H9 (cell line): ENCODE data around the gene OR2H2. TPM values are rescaled to one million over a fixed set of nuclear protein-coding genes. Genes with fewer than 3 reads are reported as not detected.

Source experiments
- DNase-seq: peaks from one replicate; pipeline ENCODE4 v3.0.0-alpha.2; 2017
- H2AFZ ChIP-seq: one replicate; pipeline ENCODE4 v1.6.1; 2013; ENCODE audit warnings: mild to moderate bottlenecking, low read length, control low read depth, moderate library complexity
- H2AK5ac ChIP-seq: 2 replicates; pipeline ENCODE4 v1.6.1; 2013; ENCODE audit warnings: low read length, control low read depth, mixed read lengths; ENCODE audit not compliant: insufficient read length
- H2BK120ac ChIP-seq: one replicate; pipeline ENCODE4 v1.6.1; 2013; ENCODE audit warnings: low read depth, mild to moderate bottlenecking, low read length, control low read depth, inconsistent platforms; ENCODE audit not compliant: poor library complexity, severe bottlenecking
- H2BK12ac ChIP-seq: 2 replicates; pipeline ENCODE4 v1.6.1; 2013; ENCODE audit warnings: low read length, control low read depth, mixed read lengths, low read depth; ENCODE audit not compliant: insufficient read length
- H2BK15ac ChIP-seq: 2 replicates; pipeline ENCODE4 v1.6.1; 2013; ENCODE audit warnings: low read depth, low read length, control low read depth
- H2BK20ac ChIP-seq: one replicate; pipeline ENCODE4 v1.6.1; 2013; ENCODE audit warnings: low read depth, mild to moderate bottlenecking, low read length, control low read depth, inconsistent platforms; ENCODE audit not compliant: poor library complexity, severe bottlenecking
- H2BK5ac ChIP-seq: 2 replicates; pipeline ENCODE4 v1.6.1; 2013; ENCODE audit warnings: low read length, control low read depth, mixed read lengths; ENCODE audit not compliant: insufficient read length
- H3K14ac ChIP-seq: 2 replicates; pipeline ENCODE4 v1.6.1; 2013; ENCODE audit warnings: low read length, control low read depth; ENCODE audit not compliant: insufficient read depth
- H3K18ac ChIP-seq: 2 replicates; pipeline ENCODE4 v1.6.1; 2013; ENCODE audit warnings: low read depth, mild to moderate bottlenecking, mixed read lengths, low read length, control low read depth; ENCODE audit not compliant: insufficient read length
- H3K23ac ChIP-seq: 2 replicates; pipeline ENCODE4 v1.6.1; 2013; ENCODE audit warnings: low read length, control low read depth, mixed read lengths, low read depth; ENCODE audit not compliant: insufficient read length
- H3K23me2 ChIP-seq: 2 replicates; pipeline ENCODE4 v1.6.1; 2013; ENCODE audit warnings: low read depth, mild to moderate bottlenecking, mixed read lengths, low read length, control low read depth; ENCODE audit not compliant: insufficient read length, poor library complexity, severe bottlenecking
- H3K27ac ChIP-seq: 2 replicates; pipeline ENCODE4 v1.5.1; 2013; ENCODE audit warnings: low read length, control low read depth, mixed read lengths, low read depth; ENCODE audit not compliant: insufficient read length
- H3K27me3 ChIP-seq: 2 replicates; pipeline ENCODE4 v1.6.1; 2013; ENCODE audit warnings: low read length, control low read depth, inconsistent platforms; ENCODE audit not compliant: insufficient read depth
- H3K4ac ChIP-seq: 2 replicates; pipeline ENCODE4 v1.6.1; 2013; ENCODE audit warnings: low read depth, mild to moderate bottlenecking, control low read depth, inconsistent platforms, low read length, moderate library complexity
- H3K4me1 ChIP-seq: 2 replicates; pipeline ENCODE4 v1.6.1; 2013; ENCODE audit warnings: low read length, control low read depth, inconsistent platforms; ENCODE audit not compliant: insufficient read depth
- H3K4me2 ChIP-seq: 2 replicates; pipeline ENCODE4 v1.6.1; 2013; ENCODE audit warnings: low read length, control low read depth, mixed read lengths; ENCODE audit not compliant: insufficient read length, insufficient read depth
- H3K56ac ChIP-seq: 2 replicates; pipeline ENCODE4 v1.6.1; 2013; ENCODE audit warnings: low read depth, mild to moderate bottlenecking, mixed read lengths, low read length, control low read depth; ENCODE audit not compliant: insufficient read length
- H3K79me1 ChIP-seq: 2 replicates; pipeline ENCODE4 v1.6.1; 2013; ENCODE audit warnings: low read depth, mild to moderate bottlenecking, moderate library complexity, low read length, control low read depth, inconsistent platforms; ENCODE audit not compliant: insufficient read depth, poor library complexity, severe bottlenecking
- H3K79me2 ChIP-seq: 2 replicates; pipeline ENCODE4 v1.6.1; 2013; ENCODE audit warnings: low read length, control low read depth, inconsistent platforms; ENCODE audit not compliant: insufficient read depth
- H3K9ac ChIP-seq: 2 replicates; pipeline ENCODE4 v1.6.1; 2013; ENCODE audit warnings: low read length, control low read depth, mixed read lengths; ENCODE audit not compliant: insufficient read length; ENCODE audit errors: extremely low read depth
- H3K9me3 ChIP-seq: one replicate; pipeline ENCODE4 v1.6.1; 2013; ENCODE audit warnings: low read depth, low read length, inconsistent platforms; ENCODE audit not compliant: control insufficient read depth
- H3T11ph ChIP-seq: one replicate; pipeline ENCODE4 v1.6.1; 2013; ENCODE audit warnings: mild to moderate bottlenecking, low read length, control low read depth, inconsistent platforms
- H4K20me1 ChIP-seq: one replicate; pipeline ENCODE4 v1.6.1; 2013; ENCODE audit not compliant: control insufficient read depth, insufficient read length, insufficient read depth
- H4K5ac ChIP-seq: 2 replicates; pipeline ENCODE4 v1.6.1; 2013; ENCODE audit warnings: low read depth, mild to moderate bottlenecking, mixed read lengths, low read length, control low read depth; ENCODE audit not compliant: insufficient read length
- H4K8ac ChIP-seq: replicated peaks from 2 replicates; pipeline ENCODE4 v1.6.1; 2013; ENCODE audit warnings: low read length, control low read depth, mixed read lengths, low read depth; ENCODE audit not compliant: insufficient read length
- H4K91ac ChIP-seq: 2 replicates; pipeline ENCODE4 v1.6.1; 2013; ENCODE audit warnings: low read depth, mild to moderate bottlenecking, moderate library complexity, mixed read lengths, low read length, control low read depth; ENCODE audit not compliant: insufficient read length
- H3K27ac Mint-ChIP-seq, 3 experiments: 2 replicates in 2 of 3; 3 replicates in 1 of 3; pipeline ENCODE4 v1.8.0; 2020 to 2021; ENCODE audit warnings: mixed read lengths in 3 of 3, mild to moderate bottlenecking in 1 of 3, moderate library complexity in 1 of 3
- H3K27me3 Mint-ChIP-seq: 2 replicates; pipeline ENCODE4 v1.8.0; 2021; ENCODE audit warnings: low read depth, mild to moderate bottlenecking, moderate library complexity, mixed read lengths
- H3K36me3 Mint-ChIP-seq, 3 experiments: 2 replicates in 2 of 3; 3 replicates in 1 of 3; pipeline ENCODE4 v1.8.0; 2020 to 2021; ENCODE audit warnings: low read depth in 3 of 3, mixed read lengths in 3 of 3; ENCODE audit not compliant: insufficient read depth in 1 of 3
- H3K4me1 Mint-ChIP-seq, 2 experiments: 2 replicates each; pipeline ENCODE4 v1.8.0; 2020; ENCODE audit warnings: mixed read lengths in 2 of 2
- H3K4me3 Mint-ChIP-seq, 2 experiments: 2 replicates in 1 of 2; 3 replicates in 1 of 2; pipeline ENCODE4 v1.8.0; 2020 to 2021; ENCODE audit warnings: mild to moderate bottlenecking in 2 of 2, mixed read lengths in 2 of 2, moderate library complexity in 1 of 2
- H3K9me3 Mint-ChIP-seq, 2 experiments: 2 replicates in 1 of 2; 3 replicates in 1 of 2; pipeline ENCODE4 v1.8.0; 2020; ENCODE audit warnings: mild to moderate bottlenecking in 2 of 2, mixed read lengths in 2 of 2, moderate library complexity in 1 of 2
- CTCF ChIP-seq: fragments of 200-600 bp; sonication (generic); conservative IDR thresholded peaks from 3 replicates; pipeline ENCODE4 v1.8.0; 2021; ENCODE audit warnings: antibody characterized with exemption, mild to moderate bottlenecking
- WGBS: extraction: QIAGEN DNeasy Blood & Tissue Kit; methylation state at CpG from one replicate; pipeline ENCODE4 v1.1.7; 2013; ENCODE audit warnings: missing lambda C conversion rate, low lambda C conversion rate, mixed read lengths; ENCODE audit not compliant: insufficient read length; ENCODE audit errors: extremely low coverage; 5-methylcytosine and 5-hydroxymethylcytosine counted together
- total RNA-seq: library from RNA; stranded (reverse); gene quantifications from 2 replicates; pipeline ENCODE4 v1.2.1, GENCODE V29; 2021

OR2H2 gene
- total RNA-seq, 1 experiment from 2014 or later: not detected

DNA sequence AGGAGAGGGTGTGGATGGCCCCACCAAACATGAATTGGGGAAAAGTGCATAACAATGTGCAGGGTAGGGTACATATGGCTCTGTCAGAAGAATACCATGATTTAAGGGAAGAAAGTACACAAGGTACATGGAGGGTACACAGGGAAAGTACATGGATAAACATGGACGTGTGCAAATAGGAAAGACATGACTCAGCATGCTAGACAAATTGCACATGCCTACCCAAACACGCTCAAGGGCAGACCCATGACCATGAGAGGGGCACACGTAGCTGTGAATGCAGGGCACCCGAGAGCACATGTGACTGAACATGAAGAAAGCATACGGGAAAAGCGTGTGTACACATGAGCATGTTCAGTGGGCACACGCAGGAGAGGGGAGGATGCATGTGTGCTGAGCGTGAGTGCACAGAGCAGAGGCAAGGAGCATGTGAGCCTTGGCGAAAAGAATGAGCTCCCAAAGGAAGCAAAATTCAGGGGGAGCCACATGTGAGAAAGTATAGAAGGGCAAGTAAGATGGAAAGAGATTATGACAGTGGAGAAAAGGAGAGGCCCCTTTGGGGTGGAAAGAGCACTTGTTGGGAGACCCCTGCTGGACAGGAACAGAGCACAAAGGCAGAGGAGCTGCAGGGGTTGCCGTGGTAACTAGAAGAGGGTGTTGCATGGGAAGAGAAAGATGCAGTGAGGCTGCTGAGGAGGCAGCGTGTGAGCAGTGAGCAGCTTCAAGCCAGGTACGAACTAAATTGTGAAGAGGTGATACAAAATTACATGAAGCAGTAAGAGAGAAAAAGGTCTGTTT lies 17.8 kb downstream of the OR2H2 start:
- TF ChIP-seq CTCF: peak; percentile 64
- Histone ChIP-seq H3T11ph (no peak overlapping the region), H2AFZ (no peak overlapping the region), H2AK5ac (no peak overlapping the region), H4K5ac (no peak overlapping the region), H2BK20ac (no peak overlapping the region), H3K27me3 (no peaks in the 10 kb centered on the region), H2BK5ac (no peak overlapping the region), H3K56ac (no peak overlapping the region), H2BK12ac (no peak overlapping the region), H3K79me1 (no peaks in the 10 kb centered on the region), H3K18ac (no peak overlapping the region), H3K9ac (no peak overlapping the region), H3K23me2 (no peaks in the 10 kb centered on the region), H2BK120ac (no peak overlapping the region), H3K4me2 (no peak overlapping the region), H3K14ac (no peak overlapping the region), H4K91ac (no peak overlapping the region), H2BK15ac (no peak overlapping the region), H3K4ac (no peak overlapping the region), H4K8ac (no peak overlapping the region), H3K9me3 (no peaks in the 10 kb centered on the region), H3K79me2 (no peaks in the 10 kb centered on the region), H3K27ac (no peak overlapping the region), H3K4me1 (no peaks in the 10 kb centered on the region), H3K23ac (no peak overlapping the region), H4K20me1 (peaks cover 4% of the 10 kb centered on the region)
- Mint-ChIP-seq H3K27ac (peak overlapping the region; percentile 11 to 93 (median 80); a peak in 4 of 7 replicates), H3K4me3 (no peak overlapping the region), H3K4me1 (peaks cover 14 to 19% of the 10 kb centered on the region in 2 experiments), H3K27me3 (peaks cover 2% of the 10 kb centered on the region; the same call in 1 of the 2 replicates), H3K9me3 (no peaks in the 10 kb centered on the region), H3K36me3 (peaks cover 59 to 84% (median 69%) of the 10 kb centered on the region in 3 experiments; a peak in 6 of 7 replicates)
- peak; percentile 85 for DNase-seq
- WGBS: no CpG with 5 or more reads among the region's 12 CpGs
